HepG2 (cell line): ENCODE data around the gene ATP6V0A1. TPM values are rescaled to one million over a fixed set of nuclear protein-coding genes. Genes with fewer than 3 reads are reported as not detected.

Source experiments
- BCL6 ChIP-seq: IDR thresholded peaks from 2 replicates; pipeline ENCODE4 v1.6.1; 2016; ENCODE audit warnings: missing genetic modification reagents, missing compliant biosample characterization
- CBFB ChIP-seq: sonication (generic); formaldehyde crosslinking; IDR thresholded peaks from 2 replicates; pipeline ENCODE4 v1.4.0; 2020; ENCODE audit warnings: missing genetic modification reagents
- GABPB1 ChIP-seq: IDR thresholded peaks from 2 replicates; pipeline ENCODE4 v1.6.1; 2016; ENCODE audit warnings: mild to moderate bottlenecking, missing genetic modification reagents, moderate library complexity, missing compliant biosample characterization
- GTF2F1 ChIP-seq: fragments of 150-350 bp; IDR thresholded peaks from 2 replicates; pipeline ENCODE4 v1.6.1; 2014; ENCODE audit warnings: low read length
- HDAC2 ChIP-seq: sonication (generic); formaldehyde crosslinking; IDR thresholded peaks from 2 replicates; pipeline ENCODE4 v1.4.0; 2020; ENCODE audit warnings: missing genetic modification reagents
- HOXD1 ChIP-seq: sonication (generic); formaldehyde crosslinking; IDR thresholded peaks from 2 replicates; pipeline ENCODE4 v1.5.0; 2020; ENCODE audit warnings: missing genetic modification reagents
- MED13 ChIP-seq: sonication (generic); formaldehyde crosslinking; IDR thresholded peaks from 2 replicates; pipeline ENCODE4 v1.5.0; 2020; ENCODE audit warnings: missing genetic modification reagents
- SIN3A ChIP-seq: IDR thresholded peaks from 2 replicates; pipeline ENCODE4 v1.6.1; 2011; ENCODE audit warnings: low read depth, mild to moderate bottlenecking, control low read depth, low read length, borderline replicate concordance
- YEATS4 ChIP-seq: sonication (generic); formaldehyde crosslinking; IDR thresholded peaks from 2 replicates; pipeline ENCODE4 v1.4.0; 2020; ENCODE audit warnings: missing genetic modification reagents, borderline replicate concordance
- ZBTB38 ChIP-seq: sonication (generic); formaldehyde crosslinking; IDR thresholded peaks from 2 replicates; pipeline ENCODE4 v1.5.1; 2020; ENCODE audit warnings: mild to moderate bottlenecking, missing genetic modification reagents
- ZBTB7A ChIP-seq: sonication (generic); formaldehyde crosslinking; IDR thresholded peaks from 2 replicates; pipeline ENCODE4 v1.8.0; 2022; ENCODE audit warnings: mild to moderate bottlenecking, missing genetic modification reagents
- ZFP37 ChIP-seq: sonication (generic); formaldehyde crosslinking; IDR thresholded peaks from 2 replicates; pipeline ENCODE4 v1.4.0; 2020; ENCODE audit warnings: missing genetic modification reagents, borderline replicate concordance
- ZNF616 ChIP-seq: sonication (generic); formaldehyde crosslinking; IDR thresholded peaks from 2 replicates; pipeline ENCODE4 v1.5.0; 2020; ENCODE audit warnings: low read depth, mild to moderate bottlenecking, missing genetic modification reagents
- ZNF629 ChIP-seq: sonication (generic); formaldehyde crosslinking; conservative IDR thresholded peaks from 2 replicates; pipeline ENCODE4 v1.5.0; 2020; ENCODE audit warnings: missing genetic modification reagents
- ZNF788 ChIP-seq: sonication (generic); formaldehyde crosslinking; IDR thresholded peaks from 2 replicates; pipeline ENCODE4 v1.5.0; 2020; ENCODE audit warnings: mild to moderate bottlenecking, missing genetic modification reagents, borderline replicate concordance
- ZNF83 ChIP-seq: sonication (generic); formaldehyde crosslinking; IDR thresholded peaks from 2 replicates; pipeline ENCODE4 v1.4.0; 2020; ENCODE audit warnings: missing genetic modification reagents, mild to moderate bottlenecking, borderline replicate concordance
- ZNF850 ChIP-seq: sonication (generic); formaldehyde crosslinking; conservative IDR thresholded peaks from 2 replicates; pipeline ENCODE4 v1.9.0; 2021; ENCODE audit warnings: mild to moderate bottlenecking, missing genetic modification reagents
- polyA plus RNA-seq, 8 experiments: library from polyadenylated mRNA; depleted of rRNA in 3 of 8; stranded (reverse) in 7 of 8; unstranded in 1 of 8; fragments of >200 nt; fragmentation: Illumina TruSeq in 4 of 8; extraction: Trizol in 4 of 8; gene quantifications; 2 replicates each; pipeline versions ENCODE4 v1.2.1 to v1.2.3, GENCODE V29; 2011 to 2016; ENCODE audit warnings: low read depth in 4 of 8, missing spikeins in 1 of 8, mixed read lengths in 1 of 8; ENCODE audit not compliant: insufficient read depth in 1 of 8
- total RNA-seq, 5 experiments: library from RNA; depleted of rRNA; stranded (reverse); fragments of >200 nt; fragmentation: Illumina TruSeq; extraction: Trizol; gene quantifications; 2 replicates each; pipeline ENCODE4 v1.2.3, GENCODE V29; 2016; ENCODE audit warnings: low read depth in 1 of 5
- TF ChIP-seq, protein P1 (sequence below): sonication (generic); formaldehyde crosslinking; IDR thresholded peaks from 2 replicates; pipeline ENCODE4 v1.8.0; 2022; ENCODE audit warnings: missing genetic modification reagents, mild to moderate bottlenecking, moderate library complexity, borderline replicate concordance
- TF ChIP-seq, protein P2 (sequence below): sonication (generic); formaldehyde crosslinking; IDR thresholded peaks from 2 replicates; pipeline ENCODE4 v1.8.1; 2023; ENCODE audit warnings: missing genetic modification reagents, inconsistent platforms, borderline replicate concordance
- TF ChIP-seq, protein P3 (sequence below): sonication (generic); formaldehyde crosslinking; IDR thresholded peaks from 2 replicates; pipeline ENCODE4 v1.5.1; 2020; ENCODE audit warnings: mild to moderate bottlenecking, missing genetic modification reagents
- TF ChIP-seq, protein P4 (sequence below): sonication (generic); formaldehyde crosslinking; IDR thresholded peaks from 2 replicates; pipeline ENCODE4 v1.8.1; 2023; ENCODE audit warnings: mild to moderate bottlenecking, missing genetic modification reagents
- TF ChIP-seq, protein P5 (sequence below): sonication (generic); formaldehyde crosslinking; conservative IDR thresholded peaks from 2 replicates; pipeline ENCODE4 v1.5.0; 2020; ENCODE audit warnings: missing genetic modification reagents

ATP6V0A1 gene
- total and polyA plus RNA-seq, 2 of the 13 experiments (the other 11 are each of a cell fraction or from before 2014, with no cell fraction given), result 27.9 to 54.1 TPM

DNA sequence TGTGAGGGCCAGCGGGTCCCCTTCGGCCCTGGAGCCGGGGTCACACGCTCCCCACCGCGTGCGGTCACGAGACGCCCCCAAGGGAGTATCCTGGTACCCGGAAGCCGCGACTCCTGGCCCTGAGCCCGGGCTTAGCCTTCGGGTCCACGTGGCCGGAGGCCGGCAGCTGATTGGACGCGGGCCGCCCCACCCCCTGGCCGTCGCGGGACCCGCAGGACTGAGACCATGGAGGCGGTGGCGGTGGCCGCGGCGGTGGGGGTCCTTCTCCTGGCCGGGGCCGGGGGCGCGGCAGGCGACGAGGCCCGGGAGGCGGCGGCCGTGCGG is 77.3 kb downstream of the ATP6V0A1 start, which contains the start of gene NAGLU (continued):
- TF ChIP-seq, protein P1, sequence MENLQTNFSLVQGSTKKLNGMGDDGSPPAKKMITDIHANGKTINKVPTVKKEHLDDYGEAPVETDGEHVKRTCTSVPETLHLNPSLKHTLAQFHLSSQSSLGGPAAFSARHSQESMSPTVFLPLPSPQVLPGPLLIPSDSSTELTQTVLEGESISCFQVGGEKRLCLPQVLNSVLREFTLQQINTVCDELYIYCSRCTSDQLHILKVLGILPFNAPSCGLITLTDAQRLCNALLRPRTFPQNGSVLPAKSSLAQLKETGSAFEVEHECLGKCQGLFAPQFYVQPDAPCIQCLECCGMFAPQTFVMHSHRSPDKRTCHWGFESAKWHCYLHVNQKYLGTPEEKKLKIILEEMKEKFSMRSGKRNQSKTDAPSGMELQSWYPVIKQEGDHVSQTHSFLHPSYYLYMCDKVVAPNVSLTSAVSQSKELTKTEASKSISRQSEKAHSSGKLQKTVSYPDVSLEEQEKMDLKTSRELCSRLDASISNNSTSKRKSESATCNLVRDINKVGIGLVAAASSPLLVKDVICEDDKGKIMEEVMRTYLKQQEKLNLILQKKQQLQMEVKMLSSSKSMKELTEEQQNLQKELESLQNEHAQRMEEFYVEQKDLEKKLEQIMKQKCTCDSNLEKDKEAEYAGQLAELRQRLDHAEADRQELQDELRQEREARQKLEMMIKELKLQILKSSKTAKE (CRISPR knock-in tag), result 0 out of 2 replicates have a peak, but pooled peaks have one; percentile 12
- TF ChIP-seq, protein P2, sequence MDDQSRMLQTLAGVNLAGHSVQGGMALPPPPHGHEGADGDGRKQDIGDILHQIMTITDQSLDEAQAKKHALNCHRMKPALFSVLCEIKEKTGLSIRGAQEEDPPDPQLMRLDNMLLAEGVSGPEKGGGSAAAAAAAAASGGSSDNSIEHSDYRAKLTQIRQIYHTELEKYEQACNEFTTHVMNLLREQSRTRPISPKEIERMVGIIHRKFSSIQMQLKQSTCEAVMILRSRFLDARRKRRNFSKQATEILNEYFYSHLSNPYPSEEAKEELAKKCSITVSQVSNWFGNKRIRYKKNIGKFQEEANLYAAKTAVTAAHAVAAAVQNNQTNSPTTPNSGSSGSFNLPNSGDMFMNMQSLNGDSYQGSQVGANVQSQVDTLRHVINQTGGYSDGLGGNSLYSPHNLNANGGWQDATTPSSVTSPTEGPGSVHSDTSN (CRISPR knock-in tag), result peak; percentile 77; the same call in 1 of the 2 replicates
- TF ChIP-seq BCL6 (peak; percentile 61; the same call in 1 of the 2 replicates), GTF2F1 (no peak), HOXD1 (CRISPR knock-in tag) (peak; percentile 92), ZFP37 (CRISPR knock-in tag) (peak; percentile 96), CBFB (CRISPR knock-in tag) (peak; percentile 46; the same call in 1 of the 2 replicates), ZBTB38 (CRISPR knock-in tag) (no peak), ZNF850 (CRISPR knock-in tag) (peak; percentile 87; the same call in 1 of the 2 replicates), SIN3A (peak; percentile 86), GABPB1 (CRISPR knock-in tag) (peak; percentile 61), ZNF616 (no peak; the same call in none of the 2 replicates), MED13 (CRISPR knock-in tag) (peak; percentile 82; the same call in 1 of the 2 replicates), HDAC2 (peak; percentile 76; the same call in 1 of the 2 replicates), ZBTB7A (peak; percentile 60; the same call in 1 of the 2 replicates), ZNF83 (CRISPR knock-in tag) (0 out of 2 replicates have a peak, but pooled peaks have one; percentile 30), ZNF788 (peak; percentile 39; the same call in 1 of the 2 replicates), ZNF629 (0 out of 2 replicates have a peak, but pooled peaks have one; percentile 36), YEATS4 (CRISPR knock-in tag) (peak; percentile 56)
- TF ChIP-seq, protein P3, sequence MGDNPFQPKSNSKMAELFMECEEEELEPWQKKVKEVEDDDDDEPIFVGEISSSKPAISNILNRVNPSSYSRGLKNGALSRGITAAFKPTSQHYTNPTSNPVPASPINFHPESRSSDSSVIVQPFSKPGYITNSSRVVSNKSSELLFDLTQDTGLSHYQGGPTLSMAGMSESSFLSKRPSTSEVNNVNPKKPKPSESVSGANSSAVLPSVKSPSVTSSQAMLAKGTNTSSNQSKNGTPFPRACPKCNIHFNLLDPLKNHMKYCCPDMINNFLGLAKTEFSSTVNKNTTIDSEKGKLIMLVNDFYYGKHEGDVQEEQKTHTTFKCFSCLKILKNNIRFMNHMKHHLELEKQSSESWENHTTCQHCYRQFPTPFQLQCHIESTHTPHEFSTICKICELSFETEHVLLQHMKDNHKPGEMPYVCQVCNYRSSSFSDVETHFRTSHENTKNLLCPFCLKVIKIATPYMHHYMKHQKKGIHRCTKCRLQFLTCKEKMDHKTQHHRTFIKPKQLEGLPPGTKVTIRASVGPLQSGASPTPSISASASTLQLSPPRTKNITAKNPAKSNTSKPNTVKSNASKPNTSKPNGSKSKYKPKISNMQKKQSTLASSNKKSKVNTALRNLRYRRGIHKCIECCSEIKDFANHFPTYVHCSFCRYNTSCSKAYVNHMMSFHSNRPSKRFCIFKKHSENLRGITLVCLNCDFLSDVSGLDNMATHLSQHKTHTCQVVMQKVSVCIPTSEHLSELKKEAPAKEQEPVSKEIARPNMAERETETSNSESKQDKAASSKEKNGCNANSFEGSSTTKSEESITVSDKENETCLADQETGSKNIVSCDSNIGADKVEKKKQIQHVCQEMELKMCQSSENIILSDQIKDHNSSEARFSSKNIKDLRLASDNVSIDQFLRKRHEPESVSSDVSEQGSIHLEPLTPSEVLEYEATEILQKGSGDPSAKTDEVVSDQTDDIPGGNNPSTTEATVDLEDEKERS (CRISPR knock-in tag), result 0 out of 2 replicates have a peak, but pooled peaks have one; percentile 1
- TF ChIP-seq, protein P4, sequence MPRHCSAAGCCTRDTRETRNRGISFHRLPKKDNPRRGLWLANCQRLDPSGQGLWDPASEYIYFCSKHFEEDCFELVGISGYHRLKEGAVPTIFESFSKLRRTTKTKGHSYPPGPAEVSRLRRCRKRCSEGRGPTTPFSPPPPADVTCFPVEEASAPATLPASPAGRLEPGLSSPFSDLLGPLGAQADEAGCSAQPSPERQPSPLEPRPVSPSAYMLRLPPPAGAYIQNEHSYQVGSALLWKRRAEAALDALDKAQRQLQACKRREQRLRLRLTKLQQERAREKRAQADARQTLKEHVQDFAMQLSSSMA (CRISPR knock-in tag), result 0 out of 2 replicates have a peak, but pooled peaks have one; percentile 3
- TF ChIP-seq, protein P5, sequence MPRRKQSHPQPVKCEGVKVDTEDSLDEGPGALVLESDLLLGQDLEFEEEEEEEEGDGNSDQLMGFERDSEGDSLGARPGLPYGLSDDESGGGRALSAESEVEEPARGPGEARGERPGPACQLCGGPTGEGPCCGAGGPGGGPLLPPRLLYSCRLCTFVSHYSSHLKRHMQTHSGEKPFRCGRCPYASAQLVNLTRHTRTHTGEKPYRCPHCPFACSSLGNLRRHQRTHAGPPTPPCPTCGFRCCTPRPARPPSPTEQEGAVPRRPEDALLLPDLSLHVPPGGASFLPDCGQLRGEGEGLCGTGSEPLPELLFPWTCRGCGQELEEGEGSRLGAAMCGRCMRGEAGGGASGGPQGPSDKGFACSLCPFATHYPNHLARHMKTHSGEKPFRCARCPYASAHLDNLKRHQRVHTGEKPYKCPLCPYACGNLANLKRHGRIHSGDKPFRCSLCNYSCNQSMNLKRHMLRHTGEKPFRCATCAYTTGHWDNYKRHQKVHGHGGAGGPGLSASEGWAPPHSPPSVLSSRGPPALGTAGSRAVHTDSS (CRISPR knock-in tag), result peak; percentile 30; the same call in 1 of the 2 replicates
